GM19238 (cell line): ENCODE measurements around the gene CTCF.

Experiments used
- DNase-seq: peaks from one replicate; pipeline ENCODE4 v3.0.0; 2011; ENCODE audit warnings: low spot score; ENCODE audit not compliant: insufficient read length

CTCF gene

DNA sequence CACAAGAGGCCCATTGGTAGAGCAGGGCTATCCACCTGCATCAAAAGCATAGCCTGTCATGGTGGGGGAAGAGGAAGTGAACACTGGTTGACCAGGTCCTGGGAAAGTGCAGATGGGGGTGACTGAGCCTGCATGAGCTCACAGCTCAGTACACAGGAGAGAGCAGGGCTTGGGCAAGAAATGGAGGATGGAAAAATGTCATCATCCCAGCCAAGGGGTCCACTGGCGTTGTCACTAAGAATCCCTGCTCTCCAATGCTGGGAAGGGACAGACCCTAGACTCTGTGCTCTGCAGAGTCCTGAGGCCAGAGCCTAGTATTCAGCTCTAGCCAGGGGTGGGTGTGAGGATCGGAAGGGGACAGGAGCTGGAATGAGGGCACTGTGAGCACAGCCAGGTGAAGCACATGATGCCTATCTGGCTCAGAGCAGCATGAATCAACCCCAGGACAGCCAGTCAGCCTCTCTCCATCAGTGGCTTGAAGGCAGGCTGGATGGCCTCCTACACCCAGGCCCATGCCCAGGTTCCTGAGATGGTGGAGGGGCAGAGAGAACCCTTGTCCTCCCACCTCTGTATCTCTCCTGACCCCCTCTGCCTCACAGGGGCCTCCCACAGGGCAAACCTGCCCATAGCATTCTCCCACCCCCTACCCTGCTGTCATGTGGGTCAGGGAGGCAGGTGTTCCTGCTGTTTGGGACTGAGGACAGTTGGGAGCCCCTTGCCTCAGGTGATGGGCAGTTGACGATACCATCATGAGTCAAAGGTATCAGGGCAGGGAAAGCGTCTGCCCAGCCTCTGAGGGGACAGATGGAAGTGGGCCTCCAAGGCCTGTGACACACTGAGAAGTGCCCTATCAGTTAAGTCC lies 13.8 kb upstream of the CTCF start:
- DNase-seq = no peak

DNA sequence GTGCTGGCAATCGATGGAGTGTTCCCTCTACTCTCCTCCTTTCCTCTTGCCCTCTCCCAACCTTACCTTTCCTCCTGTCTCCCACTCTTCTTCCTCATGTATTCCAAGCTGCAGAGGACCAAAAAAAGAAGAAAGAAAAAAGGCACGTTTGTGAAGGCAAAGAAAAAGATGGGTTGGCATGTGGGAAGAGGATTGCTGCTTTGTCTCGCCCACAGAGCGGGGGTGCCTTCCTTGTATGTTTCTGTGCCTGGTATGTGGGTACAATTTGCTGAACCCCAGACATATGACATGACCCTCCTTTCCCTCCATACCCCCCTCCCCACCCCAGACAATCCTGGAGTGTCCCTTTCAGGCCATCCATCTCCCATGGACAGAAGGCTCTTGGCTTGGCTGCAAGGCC lies 13.1 kb upstream of the CTCF start:
- no peak for DNase-seq

GRCh38 chr16:67549936-67550335 lies 12.4 kb upstream of the CTCF start:
- DNase-seq = no peak

DNA sequence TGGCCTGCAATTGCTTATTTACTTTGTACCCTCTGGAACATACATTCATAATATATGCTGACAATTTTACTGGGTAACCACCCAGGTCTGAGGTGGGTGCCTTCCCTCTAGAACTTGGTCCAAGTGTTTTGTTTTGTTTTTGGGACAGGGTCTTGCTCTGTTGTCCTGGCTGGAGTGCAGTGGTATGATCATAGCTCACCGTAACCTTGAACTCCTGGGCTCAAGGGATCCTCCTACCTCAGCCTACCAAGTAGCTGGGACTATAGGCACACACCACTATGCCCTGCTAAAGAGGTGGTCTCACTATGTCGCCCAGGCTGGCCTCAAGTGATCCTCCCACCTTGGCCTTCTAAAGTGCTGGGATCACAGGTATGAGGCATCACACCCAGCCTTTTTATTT lies 11.2 kb upstream of the CTCF start:
- no peak for DNase-seq

GRCh38 chr16:67551972-67552371 lies 10.4 kb upstream of the CTCF start:
- no peak for DNase-seq

- no peak for DNase-seq
Observed at GRCh38 chr16:67552476-67552875, 9.8 kb upstream of the CTCF start.

DNA sequence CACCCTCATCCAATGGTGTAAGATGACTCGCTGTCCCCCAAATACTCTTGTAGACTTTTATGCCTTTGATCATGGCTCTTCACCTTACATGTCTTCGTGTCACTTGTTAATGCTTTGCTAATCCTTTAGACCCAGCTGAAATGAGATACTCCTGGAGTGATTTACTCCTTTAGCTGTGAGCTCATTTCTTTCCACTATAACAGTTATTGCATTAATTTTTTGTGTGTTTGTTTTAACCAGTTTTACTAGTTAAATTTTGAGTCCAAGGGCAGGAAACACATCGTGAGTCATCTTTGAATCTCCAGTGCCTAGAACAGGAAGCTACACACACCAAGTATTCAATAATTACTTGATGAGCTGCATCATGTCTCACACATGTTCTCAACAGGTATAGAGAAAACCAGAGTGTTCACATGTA lies 6.5 kb upstream of the CTCF start:
- DNase-seq = no peak

- no peak for DNase-seq
Observed at GRCh38 chr16:67558859-67559258, 3.5 kb upstream of the CTCF start.

DNA sequence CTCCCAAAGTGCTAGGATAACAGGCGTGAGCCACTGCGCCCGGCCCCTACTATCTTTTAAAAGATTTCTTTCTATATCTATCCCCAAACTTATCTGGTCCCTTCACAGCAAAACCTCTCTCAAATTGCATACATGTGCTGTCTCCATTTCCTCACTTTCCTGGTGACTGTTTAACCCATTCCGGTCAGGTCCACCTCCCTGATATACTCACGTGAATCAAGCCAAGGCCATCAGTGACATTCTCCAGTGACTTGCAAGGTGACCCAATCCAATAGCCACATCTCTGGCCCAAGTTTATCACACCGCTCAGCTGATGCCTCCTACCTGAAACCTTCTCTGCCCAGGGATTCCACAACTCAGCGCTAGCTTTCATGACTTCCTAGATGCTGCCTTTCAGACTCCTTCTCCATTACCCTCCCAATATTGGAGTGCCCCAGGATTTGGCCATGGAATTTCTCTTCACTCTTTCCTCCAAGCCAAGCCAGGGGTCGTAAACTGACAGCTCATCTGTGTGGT lies 1.4 kb upstream of the CTCF start:
- DNase-seq = no peak

GRCh38 chr16:67561501-67561823 lies 864 bp upstream of the CTCF start:
- DNase-seq = no peak

DNA sequence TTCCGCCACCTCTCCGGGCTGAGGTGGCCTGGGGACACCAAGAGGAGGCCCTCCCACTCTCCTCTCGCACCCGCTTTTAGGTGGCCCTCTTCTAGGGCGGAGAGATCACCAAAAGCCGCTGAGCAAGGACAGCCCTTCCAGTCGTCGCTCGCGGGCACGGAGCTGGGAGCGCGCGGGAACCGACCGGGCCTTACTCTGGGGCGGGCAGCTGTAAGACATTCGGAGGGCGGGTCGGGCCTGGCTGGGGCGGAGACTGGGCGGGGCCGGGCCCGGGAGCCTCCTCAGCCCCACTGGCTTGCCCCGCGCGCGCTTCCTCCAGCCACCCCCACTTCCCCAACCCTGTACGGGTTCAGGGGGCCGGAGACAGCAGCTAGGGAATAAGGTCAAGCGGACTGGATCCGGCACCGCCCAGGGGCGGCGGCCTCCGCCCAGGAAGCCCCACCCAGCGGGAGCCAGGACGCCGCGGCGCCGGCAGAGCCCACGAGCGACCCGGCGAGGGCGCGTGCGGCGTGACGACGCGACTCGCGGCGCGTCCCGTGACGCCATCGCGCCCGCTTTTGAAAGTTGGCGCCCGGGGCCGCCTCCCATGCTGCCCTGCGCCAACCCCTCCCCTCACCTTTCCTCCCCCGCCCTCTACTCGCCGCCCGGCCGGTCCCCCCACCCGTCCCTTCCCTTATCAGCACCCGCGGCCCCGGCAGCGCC lies 351 bp upstream of the CTCF start:
- DNase-seq = peak; percentile 87

DNA sequence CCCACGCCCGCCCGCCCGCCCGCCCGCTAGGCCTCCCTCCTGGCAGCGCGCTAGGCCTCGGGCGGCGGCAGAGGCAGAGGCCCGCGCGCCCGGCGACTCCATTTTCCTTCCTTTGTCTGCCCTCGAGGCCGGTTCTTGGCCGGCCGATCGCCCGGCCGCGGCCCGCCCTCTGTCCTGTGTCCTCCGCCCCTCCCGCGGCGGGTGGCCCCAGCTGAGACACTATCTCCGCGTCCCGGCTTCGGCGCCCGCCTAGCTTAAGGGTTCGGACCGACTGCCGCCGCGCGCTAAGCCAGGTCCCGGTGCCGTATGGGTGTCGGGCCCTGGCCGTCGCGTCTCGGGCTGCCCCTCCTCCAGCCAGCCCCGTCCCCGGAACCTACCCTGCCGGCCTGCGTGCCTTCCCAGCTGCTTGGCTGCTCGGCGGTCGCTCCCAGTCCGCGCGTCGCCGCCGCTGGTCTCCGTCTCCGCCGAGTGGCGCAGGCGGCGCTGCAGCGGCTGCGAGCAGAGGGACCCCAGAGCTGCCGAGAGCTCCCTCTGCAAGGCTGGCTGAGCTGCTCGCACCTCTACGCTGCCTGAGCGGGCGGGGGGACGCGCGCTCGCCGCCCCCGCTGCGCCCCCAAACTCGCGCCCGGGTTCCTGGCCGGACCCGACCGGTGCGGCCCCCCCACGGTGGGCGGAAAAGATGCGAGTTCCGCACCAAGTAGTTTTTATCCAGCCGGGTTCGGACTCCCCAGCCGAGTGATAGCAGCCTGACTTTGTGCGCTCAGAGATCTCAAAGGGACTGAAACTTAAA lies 787 bp downstream of the CTCF start:
- no peak for DNase-seq

DNA sequence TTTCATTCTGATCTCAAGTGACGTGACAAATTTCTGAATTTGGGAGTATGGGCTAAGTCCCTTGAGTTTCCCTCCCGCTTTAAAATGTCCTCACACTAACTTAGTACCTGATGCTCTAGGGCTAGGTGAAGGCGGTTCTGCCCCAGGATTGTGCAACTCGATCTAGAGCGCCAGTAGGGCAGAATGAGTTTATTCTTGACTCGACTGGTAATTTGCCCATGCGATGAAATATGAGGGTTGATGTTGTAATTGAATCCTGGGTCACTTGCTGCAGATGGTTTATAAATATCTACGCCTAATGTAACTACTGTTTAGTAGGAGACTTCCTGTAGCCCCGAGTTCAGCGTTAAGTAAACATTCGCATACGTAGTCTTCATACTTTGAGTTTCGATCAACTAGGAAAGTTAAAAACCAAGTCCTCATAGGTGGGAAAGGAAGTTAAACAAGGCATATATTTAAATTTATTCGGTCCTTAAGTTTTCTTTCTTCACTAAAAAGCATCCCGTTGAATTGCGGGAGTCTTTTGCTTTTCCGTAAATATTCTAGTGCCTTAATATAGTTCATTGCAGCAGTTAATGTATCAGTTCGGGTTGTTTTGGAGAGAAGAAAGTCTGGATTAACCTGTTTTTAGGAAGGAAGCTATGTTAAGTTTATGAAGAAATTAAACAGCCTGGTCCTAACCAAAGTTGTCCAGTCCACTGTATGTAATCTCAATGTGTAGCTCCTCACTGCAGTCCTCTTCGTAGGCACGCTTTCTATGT lies 1.6 kb downstream of the CTCF start:
- DNase-seq = no peak

DNA sequence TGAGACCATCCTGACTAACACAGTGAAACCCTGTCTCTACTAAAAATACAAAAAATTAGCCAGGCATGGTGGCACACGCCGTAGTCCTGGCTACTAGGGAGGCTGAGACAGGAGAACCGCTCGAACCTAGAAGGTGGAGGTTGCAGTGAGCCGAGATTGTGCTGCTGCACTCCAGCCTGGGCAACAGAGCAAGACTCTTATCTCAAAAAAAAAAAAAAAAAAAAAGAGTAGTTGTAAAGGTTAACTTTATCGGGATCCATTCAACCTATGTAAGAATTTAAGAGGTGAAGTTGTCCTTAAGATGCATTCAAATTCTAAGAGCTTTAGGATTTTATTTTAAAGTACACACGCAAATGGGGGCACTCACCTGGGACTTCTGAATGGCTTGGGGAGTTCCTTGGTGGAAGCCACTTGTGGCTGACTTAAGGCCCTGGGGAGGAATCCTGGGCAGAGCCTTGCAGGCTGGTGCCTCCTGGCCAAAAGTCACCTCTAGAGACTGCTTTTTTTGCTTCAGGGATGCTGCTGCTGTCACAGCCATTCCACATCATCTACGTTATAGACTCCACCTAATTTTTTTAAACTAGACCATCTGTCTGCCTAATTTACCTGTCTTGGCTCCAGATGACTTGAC lies 3.3 kb downstream of the CTCF start:
- DNase-seq = no peak

GRCh38 chr16:67571464-67571863 lies 9.1 kb downstream of the CTCF start:
- DNase-seq = no peak

GRCh38 chr16:67571981-67572431 lies 9.7 kb downstream of the CTCF start:
- no peak for DNase-seq

- no peak for DNase-seq
Observed at GRCh38 chr16:67579686-67580085, 17.4 kb downstream of the CTCF start.

- DNase-seq = no peak
Observed at GRCh38 chr16:67580202-67580601, 17.9 kb downstream of the CTCF start.

DNA sequence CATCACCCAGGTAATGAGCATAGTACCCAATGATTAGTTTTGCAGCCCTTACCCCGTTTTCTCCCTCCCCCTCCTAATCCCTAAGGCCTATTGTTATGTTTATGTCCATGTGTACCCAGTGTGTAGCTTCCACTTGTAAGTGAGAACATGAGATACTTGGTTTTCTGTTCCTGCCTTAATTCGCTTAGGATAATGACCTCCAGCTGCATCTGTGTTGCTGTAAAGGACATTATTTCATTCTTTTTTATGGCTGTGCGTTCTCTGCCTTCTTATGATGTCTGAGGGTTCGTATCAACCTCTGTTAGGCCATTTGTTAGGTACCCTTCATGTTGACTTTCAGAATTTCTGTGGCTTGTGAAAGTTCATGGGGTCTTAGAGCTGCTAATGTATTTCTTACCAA lies 31.0 kb downstream of the CTCF start:
- DNase-seq = no peak

DNA sequence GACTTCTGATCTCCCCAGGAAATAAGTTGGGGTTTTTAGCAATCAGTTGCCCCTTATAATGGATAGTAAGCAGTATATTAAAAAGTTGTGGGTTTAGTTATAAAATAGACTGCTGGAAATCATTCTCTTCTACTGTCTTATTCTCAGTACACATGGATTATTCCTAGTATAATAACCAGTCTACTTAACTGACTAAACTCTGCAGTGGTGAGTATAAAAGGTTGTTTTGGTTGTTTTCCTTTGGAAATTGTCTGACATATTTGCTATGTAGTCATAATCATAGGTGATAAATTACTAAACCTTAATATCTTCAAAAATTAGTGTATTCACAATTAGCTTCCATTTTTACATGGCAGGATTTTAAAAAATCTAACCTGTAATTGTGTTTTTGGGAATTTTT lies 31.4 kb downstream of the CTCF start:
- no peak for DNase-seq
